K562 (cell line): Measurements from ENCODE around the gene OR51V1. TPM values are rescaled to one million over a fixed set of nuclear protein-coding genes. Genes with fewer than 3 reads are reported as not detected.

Experiments used
- CBX2 ChIP-seq: fragments of 200-600 bp; sonication (generic); IDR thresholded peaks from one replicate; pipeline ENCODE4 v1.6.1; 2012; ENCODE audit warnings: mild to moderate bottlenecking, low read length, inconsistent platforms; ENCODE audit not compliant: insufficient read depth, poor library complexity, severe bottlenecking
- CXXC5 ChIP-seq: fragments of 250-450 bp; sonication (Bioruptor Pico); IDR thresholded peaks from 2 replicates; pipeline ENCODE4 v1.8.0; 2022; ENCODE audit warnings: inconsistent platforms, mild to moderate bottlenecking, moderate library complexity
- HDAC8 ChIP-seq: fragments of 450-650 bp; IDR thresholded peaks from 2 replicates; pipeline ENCODE4 v1.6.1; 2016; ENCODE audit warnings: mild to moderate bottlenecking, missing genetic modification characterization, moderate library complexity, missing compliant biosample characterization
- PTTG1 ChIP-seq: fragments of 450-650 bp; IDR thresholded peaks from 2 replicates; pipeline ENCODE4 v1.6.1; 2016; ENCODE audit warnings: low read depth, mild to moderate bottlenecking, missing genetic modification characterization, missing compliant biosample characterization
- TEAD2 ChIP-seq: fragments of 450-650 bp; IDR thresholded peaks from 2 replicates; pipeline ENCODE4 v1.6.1; 2016; ENCODE audit warnings: missing genetic modification characterization, control low read depth, missing compliant biosample characterization
- ZHX1 ChIP-seq: fragments of 150-350 bp; conservative IDR thresholded peaks from 2 replicates; pipeline ENCODE4 v1.6.1; 2014; ENCODE audit warnings: low read length
- ZKSCAN8 ChIP-seq: fragments of 200-800 bp; sonication (Bioruptor generic); IDR thresholded peaks from 2 replicates; pipeline ENCODE4 v1.6.1; 2016; ENCODE audit warnings: missing genetic modification characterization, missing compliant biosample characterization
- ZNF274 ChIP-seq: IDR thresholded peaks from 2 replicates; pipeline ENCODE4 v1.6.1; 2011; ENCODE audit warnings: low read depth, mild to moderate bottlenecking, low read length, moderate library complexity, borderline replicate concordance
- ZNF316 ChIP-seq: fragments of 450-650 bp; IDR thresholded peaks from 2 replicates; pipeline ENCODE4 v1.6.1; 2016
- ZNF512 ChIP-seq: IDR thresholded peaks from 2 replicates; pipeline ENCODE4 v1.6.1; 2016; ENCODE audit warnings: missing genetic modification characterization, missing compliant biosample characterization
- polyA plus RNA-seq, 8 experiments: library from polyadenylated mRNA; depleted of rRNA in 4 of 8; stranded (reverse) in 5 of 8; unstranded in 3 of 8; fragments of >200 nt; fragmentation: Nextera tagmentation in 2 of 8; fragmentation: Illumina TruSeq in 1 of 8; extraction: Ambion mirVana in 2 of 8; extraction: Trizol in 1 of 8; gene quantifications; 2 replicates each; pipeline versions ENCODE4 v1.2.1 to v1.2.3, GENCODE V29; 2011 to 2014; ENCODE audit warnings: inconsistent platforms in 1 of 8, missing spikeins in 1 of 8
- total RNA-seq, 7 experiments: library from RNA; depleted of rRNA in 6 of 7; stranded (reverse); fragments of >200 nt in 6 of 7; fragmentation: Illumina TruSeq in 2 of 7; extraction: Trizol in 2 of 7; gene quantifications; 2 replicates each; pipeline versions ENCODE4 v1.2.1 to v1.2.3, GENCODE V29; 2011 to 2021; ENCODE audit warnings: low replicate concordance in 1 of 7
- TF ChIP-seq, protein P1 (sequence below), 2 experiments: IDR thresholded peaks; 2 replicates each; pipeline ENCODE4 v1.6.1; 2012; ENCODE audit warnings: improper control_type of control experiment in 2 of 2, low read depth in 2 of 2, low read length in 2 of 2, borderline replicate concordance in 1 of 2
- TF ChIP-seq, protein P2 (sequence below): fragments of 450-650 bp; formaldehyde crosslinking; IDR thresholded peaks from 2 replicates; pipeline ENCODE4 v1.4.0; 2020; ENCODE audit warnings: mild to moderate bottlenecking, moderate library complexity
- TF ChIP-seq, protein P3 (sequence below): fragments of 250-450 bp; sonication (Bioruptor Pico); IDR thresholded peaks from 2 replicates; pipeline ENCODE4 v1.4.0; 2020; ENCODE audit warnings: mild to moderate bottlenecking, moderate library complexity
- TF ChIP-seq, protein P4 (sequence below): fragments of 200-800 bp; sonication (Bioruptor generic); IDR thresholded peaks from 2 replicates; pipeline ENCODE4 v1.6.1; 2017; ENCODE audit warnings: missing genetic modification characterization, missing compliant biosample characterization

Gene OR51V1
- total and polyA plus RNA-seq, 9 of the 15 experiments (the other 6 are each of a cell fraction or from before 2014, with no cell fraction given), result not detected

GRCh38 chr11:5151713-5152153 lies 48.7 kb downstream of the OR51V1 start (continued):
- TF ChIP-seq, protein P1, sequence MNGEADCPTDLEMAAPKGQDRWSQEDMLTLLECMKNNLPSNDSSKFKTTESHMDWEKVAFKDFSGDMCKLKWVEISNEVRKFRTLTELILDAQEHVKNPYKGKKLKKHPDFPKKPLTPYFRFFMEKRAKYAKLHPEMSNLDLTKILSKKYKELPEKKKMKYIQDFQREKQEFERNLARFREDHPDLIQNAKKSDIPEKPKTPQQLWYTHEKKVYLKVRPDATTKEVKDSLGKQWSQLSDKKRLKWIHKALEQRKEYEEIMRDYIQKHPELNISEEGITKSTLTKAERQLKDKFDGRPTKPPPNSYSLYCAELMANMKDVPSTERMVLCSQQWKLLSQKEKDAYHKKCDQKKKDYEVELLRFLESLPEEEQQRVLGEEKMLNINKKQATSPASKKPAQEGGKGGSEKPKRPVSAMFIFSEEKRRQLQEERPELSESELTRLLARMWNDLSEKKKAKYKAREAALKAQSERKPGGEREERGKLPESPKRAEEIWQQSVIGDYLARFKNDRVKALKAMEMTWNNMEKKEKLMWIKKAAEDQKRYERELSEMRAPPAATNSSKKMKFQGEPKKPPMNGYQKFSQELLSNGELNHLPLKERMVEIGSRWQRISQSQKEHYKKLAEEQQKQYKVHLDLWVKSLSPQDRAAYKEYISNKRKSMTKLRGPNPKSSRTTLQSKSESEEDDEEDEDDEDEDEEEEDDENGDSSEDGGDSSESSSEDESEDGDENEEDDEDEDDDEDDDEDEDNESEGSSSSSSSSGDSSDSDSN (IDR thresholded peaks at IDR 0.05; ENCODE audit: borderline replicate concordance in 1 of 2, low read depth in 2 of 2, low read length in 2 of 2), result no peak
- TF ChIP-seq HDAC8, result no peak
- TF ChIP-seq ZKSCAN8 (CRISPR knock-in tag), result peak; percentile 74; the same call in 1 of the 2 replicates
- TF ChIP-seq, protein P2, sequence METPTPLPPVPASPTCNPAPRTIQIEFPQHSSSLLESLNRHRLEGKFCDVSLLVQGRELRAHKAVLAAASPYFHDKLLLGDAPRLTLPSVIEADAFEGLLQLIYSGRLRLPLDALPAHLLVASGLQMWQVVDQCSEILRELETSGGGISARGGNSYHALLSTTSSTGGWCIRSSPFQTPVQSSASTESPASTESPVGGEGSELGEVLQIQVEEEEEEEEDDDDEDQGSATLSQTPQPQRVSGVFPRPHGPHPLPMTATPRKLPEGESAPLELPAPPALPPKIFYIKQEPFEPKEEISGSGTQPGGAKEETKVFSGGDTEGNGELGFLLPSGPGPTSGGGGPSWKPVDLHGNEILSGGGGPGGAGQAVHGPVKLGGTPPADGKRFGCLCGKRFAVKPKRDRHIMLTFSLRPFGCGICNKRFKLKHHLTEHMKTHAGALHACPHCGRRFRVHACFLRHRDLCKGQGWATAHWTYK (CRISPR knock-in tag), result peak; percentile 82; the same call in 1 of the 2 replicates
- TF ChIP-seq CXXC5, result peak; percentile 66
- TF ChIP-seq, protein P3, sequence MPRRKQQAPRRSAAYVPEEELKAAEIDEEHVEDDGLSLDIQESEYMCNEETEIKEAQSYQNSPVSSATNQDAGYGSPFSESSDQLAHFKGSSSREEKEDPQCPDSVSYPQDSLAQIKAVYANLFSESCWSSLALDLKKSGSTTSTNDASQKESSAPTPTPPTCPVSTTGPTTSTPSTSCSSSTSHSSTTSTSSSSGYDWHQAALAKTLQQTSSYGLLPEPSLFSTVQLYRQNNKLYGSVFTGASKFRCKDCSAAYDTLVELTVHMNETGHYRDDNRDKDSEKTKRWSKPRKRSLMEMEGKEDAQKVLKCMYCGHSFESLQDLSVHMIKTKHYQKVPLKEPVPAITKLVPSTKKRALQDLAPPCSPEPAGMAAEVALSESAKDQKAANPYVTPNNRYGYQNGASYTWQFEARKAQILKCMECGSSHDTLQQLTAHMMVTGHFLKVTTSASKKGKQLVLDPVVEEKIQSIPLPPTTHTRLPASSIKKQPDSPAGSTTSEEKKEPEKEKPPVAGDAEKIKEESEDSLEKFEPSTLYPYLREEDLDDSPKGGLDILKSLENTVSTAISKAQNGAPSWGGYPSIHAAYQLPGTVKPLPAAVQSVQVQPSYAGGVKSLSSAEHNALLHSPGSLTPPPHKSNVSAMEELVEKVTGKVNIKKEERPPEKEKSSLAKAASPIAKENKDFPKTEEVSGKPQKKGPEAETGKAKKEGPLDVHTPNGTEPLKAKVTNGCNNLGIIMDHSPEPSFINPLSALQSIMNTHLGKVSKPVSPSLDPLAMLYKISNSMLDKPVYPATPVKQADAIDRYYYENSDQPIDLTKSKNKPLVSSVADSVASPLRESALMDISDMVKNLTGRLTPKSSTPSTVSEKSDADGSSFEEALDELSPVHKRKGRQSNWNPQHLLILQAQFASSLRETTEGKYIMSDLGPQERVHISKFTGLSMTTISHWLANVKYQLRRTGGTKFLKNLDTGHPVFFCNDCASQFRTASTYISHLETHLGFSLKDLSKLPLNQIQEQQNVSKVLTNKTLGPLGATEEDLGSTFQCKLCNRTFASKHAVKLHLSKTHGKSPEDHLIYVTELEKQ (CRISPR knock-in tag), result no peak
- TF ChIP-seq PTTG1 (tag), result no peak
- no peak for TF ChIP-seq ZHX1
- TF ChIP-seq ZNF512 (tag), result no peak
- TF ChIP-seq, protein P4, sequence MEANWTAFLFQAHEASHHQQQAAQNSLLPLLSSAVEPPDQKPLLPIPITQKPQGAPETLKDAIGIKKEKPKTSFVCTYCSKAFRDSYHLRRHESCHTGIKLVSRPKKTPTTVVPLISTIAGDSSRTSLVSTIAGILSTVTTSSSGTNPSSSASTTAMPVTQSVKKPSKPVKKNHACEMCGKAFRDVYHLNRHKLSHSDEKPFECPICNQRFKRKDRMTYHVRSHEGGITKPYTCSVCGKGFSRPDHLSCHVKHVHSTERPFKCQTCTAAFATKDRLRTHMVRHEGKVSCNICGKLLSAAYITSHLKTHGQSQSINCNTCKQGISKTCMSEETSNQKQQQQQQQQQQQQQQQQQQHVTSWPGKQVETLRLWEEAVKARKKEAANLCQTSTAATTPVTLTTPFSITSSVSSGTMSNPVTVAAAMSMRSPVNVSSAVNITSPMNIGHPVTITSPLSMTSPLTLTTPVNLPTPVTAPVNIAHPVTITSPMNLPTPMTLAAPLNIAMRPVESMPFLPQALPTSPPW (CRISPR knock-in tag), result peak; percentile 32; the same call in 1 of the 2 replicates
- peak; percentile 67; the same call in 1 of the 2 replicates for TF ChIP-seq ZNF274
- TF ChIP-seq ZNF316, result no peak
- TF ChIP-seq TEAD2 (tag), result no peak
- no peak for TF ChIP-seq CBX2
